Choroid plexus epithelial cell (primary cell): ENCODE measurements around the gene MXI1.

Experiments used
- DNase-seq: peaks from one replicate; pipeline ENCODE4 v3.0.0-alpha.2; 2010; ENCODE audit warnings: low read depth
- H3K4me3 ChIP-seq: 2 replicates; pipeline ENCODE4 v1.5.1; 2011; ENCODE audit warnings: low read depth, mild to moderate bottlenecking, control low read depth, low read length, moderate library complexity
- TF ChIP-seq, protein P1 (sequence below): conservative IDR thresholded peaks from 2 replicates; pipeline ENCODE4 v1.5.1; 2011; ENCODE audit warnings: low read depth, mild to moderate bottlenecking, control low read depth, inconsistent platforms, low read length, moderate library complexity

Gene MXI1

GRCh38 chr10:110321869-110322620 is 114.6 kb downstream of the MXI1 start:
- no peak overlapping the region for H3K4me3 ChIP-seq
- TF ChIP-seq, protein P1, sequence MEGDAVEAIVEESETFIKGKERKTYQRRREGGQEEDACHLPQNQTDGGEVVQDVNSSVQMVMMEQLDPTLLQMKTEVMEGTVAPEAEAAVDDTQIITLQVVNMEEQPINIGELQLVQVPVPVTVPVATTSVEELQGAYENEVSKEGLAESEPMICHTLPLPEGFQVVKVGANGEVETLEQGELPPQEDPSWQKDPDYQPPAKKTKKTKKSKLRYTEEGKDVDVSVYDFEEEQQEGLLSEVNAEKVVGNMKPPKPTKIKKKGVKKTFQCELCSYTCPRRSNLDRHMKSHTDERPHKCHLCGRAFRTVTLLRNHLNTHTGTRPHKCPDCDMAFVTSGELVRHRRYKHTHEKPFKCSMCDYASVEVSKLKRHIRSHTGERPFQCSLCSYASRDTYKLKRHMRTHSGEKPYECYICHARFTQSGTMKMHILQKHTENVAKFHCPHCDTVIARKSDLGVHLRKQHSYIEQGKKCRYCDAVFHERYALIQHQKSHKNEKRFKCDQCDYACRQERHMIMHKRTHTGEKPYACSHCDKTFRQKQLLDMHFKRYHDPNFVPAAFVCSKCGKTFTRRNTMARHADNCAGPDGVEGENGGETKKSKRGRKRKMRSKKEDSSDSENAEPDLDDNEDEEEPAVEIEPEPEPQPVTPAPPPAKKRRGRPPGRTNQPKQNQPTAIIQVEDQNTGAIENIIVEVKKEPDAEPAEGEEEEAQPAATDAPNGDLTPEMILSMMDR, result no peak
- DNase-seq, result no peak

DNA sequence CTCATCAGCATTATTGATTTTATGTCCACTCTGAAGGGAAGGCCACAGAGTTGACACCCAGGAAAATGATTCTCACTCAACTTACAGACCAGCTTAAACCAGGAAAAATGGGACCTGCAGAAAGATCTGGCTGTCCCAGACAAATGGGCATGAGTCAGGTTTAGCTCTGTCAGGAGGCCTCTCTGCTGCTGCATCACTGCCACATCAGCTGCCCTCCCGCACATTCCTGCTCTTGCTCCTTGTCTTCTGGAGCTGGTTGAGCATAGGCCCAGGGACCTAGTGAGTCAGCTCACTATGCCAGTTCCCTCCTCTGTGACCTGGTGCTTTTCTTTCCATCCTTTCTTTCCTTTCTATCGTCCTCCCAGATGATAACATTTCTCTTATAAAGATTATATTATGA is 116.1 kb downstream of the MXI1 start:
- DNase-seq, result peak; percentile 82
- TF ChIP-seq, protein P1, result no peak
- H3K4me3 ChIP-seq, result no peak overlapping the region

- TF ChIP-seq, protein P1, result no peak
- no peak overlapping the region for H3K4me3 ChIP-seq
- DNase-seq, result no peak
Observed at GRCh38 chr10:110324201-110324804, 116.9 kb downstream of the MXI1 start.

DNA sequence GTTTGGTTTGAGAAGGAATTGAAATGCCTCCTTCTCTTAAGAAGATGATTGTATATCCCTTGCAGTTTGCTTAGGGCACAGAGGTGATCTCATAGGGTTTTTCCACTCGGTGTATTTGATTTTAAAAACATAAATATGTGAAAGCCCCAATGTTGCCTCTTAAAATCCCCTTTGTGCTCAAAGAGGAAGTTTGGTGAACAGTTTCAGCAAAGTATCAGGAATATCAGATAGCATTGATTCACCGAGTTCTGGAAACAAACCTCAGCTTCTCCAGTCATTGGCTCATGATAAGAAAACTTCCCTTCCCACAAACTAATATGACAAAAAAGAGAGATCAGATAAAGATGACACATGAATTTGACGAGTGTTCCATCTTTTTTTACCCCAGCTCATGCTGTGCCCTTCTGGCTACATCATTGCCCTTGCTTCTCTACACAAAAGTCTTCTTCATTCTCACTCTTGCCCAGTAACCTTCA is 117.4 kb downstream of the MXI1 start:
- DNase-seq, result no peak
- TF ChIP-seq, protein P1, result no peak
- H3K4me3 ChIP-seq, result no peak overlapping the region

GRCh38 chr10:110326351-110327032 is 119.1 kb downstream of the MXI1 start:
- TF ChIP-seq, protein P1, result no peak
- peak; percentile 72 for DNase-seq
- H3K4me3 ChIP-seq, result no peak overlapping the region

GRCh38 chr10:110327262-110327914 is 120.0 kb downstream of the MXI1 start:
- TF ChIP-seq, protein P1, result no peak
- DNase-seq, result no peak

More at GRCh38 chr10:110327262-110327914, 120.0 kb downstream of the MXI1 start:
- no peak overlapping the region for H3K4me3 ChIP-seq
